Effector CD4-positive, alpha-beta T cell (primary cell): ENCODE measurements around the gene ADAM23.

Experiments used
- DNase-seq: peaks from one replicate; pipeline ENCODE4 v3.0.0-alpha.2; 2020

The ADAM23 gene

DNA sequence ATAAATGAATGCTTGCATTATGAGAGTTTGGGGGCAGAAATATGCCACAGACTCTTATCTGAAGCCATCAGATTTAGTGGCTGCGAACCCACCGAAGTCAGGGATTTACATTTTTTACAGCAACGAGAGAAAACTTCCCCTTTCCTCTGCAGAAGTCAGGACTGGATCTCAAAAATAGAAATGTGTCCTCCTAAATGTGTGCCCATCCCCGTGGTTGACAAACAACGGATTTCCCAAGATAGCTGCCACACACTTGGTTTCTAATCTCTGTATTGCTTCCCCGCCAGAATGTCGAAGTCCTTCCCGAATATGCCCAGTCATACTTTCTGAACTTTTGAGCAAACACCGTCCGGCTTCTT is 879 bp upstream of the ADAM23 start:
- no peak for DNase-seq

DNA sequence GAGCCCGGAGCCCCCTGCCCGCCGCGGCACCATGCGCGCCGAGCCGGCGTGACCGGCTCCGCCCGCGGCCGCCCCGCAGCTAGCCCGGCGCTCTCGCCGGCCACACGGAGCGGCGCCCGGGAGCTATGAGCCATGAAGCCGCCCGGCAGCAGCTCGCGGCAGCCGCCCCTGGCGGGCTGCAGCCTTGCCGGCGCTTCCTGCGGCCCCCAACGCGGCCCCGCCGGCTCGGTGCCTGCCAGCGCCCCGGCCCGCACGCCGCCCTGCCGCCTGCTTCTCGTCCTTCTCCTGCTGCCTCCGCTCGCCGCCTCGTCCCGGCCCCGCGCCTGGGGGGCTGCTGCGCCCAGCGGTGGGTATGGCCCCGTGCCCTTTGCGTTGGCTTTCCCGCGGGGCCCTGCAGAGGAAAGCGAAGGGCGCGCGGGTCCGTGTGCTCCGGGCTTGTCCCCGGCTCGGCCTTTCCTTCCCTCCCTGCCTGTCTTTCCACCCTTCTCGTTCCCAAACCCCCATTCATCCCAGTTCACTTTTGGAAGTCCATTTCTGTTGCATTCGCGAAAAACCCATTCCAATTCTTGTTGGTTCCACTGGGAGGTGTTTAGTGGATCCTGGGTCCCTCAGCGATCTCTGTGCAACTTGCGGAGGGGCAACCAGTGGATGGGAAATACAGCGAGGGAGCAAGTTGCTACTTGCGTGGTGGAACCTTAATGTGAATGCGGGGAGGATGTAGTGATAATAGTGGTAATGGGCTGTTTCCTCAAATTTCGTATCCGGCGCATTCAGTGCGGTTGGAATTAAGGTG is 599 bp downstream of the ADAM23 start:
- no peak for DNase-seq

DNA sequence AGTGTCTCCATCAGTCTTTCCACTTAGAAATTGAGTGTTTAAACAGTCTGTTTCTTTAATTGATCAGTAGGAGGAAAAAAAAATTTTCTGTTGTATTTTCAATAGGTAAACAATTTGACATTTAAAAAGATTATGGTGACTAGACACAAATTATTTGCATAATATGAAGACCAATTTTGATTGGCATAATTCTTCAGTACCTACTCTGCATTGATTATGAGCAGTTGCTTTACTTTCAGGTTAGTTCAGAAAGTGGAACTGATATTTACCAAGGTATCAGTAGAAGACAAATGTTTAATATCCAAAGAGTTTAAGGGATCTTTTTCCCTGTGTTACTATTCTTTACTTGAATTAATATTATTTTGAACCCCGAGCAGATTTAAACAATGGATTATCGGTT is 2.6 kb downstream of the ADAM23 start:
- DNase-seq, result no peak

DNA sequence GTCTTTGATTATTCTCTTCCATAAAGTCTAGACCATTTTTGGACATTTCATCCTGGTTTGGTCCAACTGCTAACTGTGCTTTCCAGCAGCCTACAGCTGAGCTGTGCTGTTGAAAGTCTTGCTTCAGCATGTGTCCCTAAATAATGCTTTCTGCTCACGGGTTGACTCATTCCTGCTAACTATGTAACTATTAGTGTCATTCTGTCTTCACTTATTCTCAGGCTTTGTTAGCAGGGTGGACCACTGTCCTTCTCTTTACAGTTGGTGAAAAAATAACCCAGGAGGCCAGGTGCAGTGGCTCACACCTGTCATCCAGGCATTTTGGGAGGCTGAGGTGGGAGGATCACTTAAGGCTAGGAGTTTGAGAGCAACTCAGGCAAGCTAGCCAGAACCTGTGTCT is 8.9 kb downstream of the ADAM23 start:
- DNase-seq, result no peak

DNA sequence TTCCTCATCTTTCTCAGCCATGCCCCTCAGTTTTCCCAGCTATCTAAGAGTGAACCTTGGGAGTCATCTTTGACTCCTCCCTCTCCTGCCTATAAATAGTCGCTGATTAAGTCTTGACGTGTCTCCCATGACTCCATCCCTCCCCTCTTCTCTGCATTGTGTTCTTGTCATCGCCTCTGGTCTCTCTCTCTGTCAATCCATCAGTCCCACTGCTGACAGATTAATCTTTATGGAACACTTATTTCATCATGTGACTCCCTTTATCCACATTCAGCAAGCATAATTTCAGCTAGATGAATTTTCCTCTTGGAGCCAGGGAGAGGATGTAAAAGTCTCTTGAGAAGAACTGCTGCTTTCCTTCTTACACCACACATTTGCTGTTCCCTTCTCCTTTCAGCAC is 9.4 kb downstream of the ADAM23 start:
- DNase-seq, result no peak

DNA sequence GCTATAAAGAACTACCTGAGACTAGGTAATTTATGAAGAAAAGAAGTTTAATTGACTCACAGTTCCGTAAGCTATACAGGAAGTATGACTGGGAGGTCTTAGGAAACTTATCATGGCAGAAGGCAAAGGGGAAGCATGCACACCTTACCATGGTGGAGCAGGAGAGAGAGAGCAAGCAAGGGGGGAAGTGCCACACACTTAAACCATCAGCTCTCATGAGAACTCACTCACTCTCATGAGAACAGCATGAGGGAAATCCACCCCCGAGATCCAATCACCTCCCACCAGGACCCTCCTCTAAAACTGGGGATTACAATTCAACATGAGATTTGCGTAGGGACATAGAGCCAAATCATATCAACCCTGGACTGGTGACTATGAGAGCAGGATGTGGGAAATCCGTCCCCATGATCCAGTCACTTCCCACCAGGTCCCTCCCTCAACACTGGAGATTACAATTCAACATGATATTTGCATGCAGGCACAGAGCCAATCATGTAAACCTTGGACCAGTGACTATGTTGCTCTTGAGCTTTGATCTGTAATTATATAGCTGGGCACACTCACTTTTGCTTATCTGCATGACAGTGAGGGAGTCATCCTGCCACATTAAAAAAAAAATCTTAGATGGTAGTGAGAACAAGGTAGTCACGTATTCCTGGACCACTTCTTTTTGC is 12.9 kb downstream of the ADAM23 start:
- DNase-seq, result no peak

DNA sequence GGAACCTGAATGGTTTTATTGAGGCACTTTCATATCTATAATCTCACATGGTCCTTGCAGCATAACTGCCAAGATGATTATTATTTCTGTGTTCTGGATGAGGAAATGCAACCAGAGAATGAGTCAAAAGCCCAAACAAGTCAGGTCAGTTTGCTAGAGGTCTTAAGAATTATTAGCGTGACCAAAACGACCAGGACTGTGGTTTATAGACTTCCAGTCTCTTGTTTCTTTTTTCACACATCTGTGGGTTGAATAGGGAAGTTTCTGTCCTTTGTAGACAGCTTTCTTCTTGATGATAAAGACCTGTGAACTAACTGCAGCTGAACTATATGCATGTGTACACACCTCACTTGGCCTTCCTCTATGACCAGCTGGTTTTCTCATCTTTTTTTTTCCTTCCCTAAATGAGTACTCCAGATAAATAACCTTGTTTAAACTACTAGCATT is 13.9 kb downstream of the ADAM23 start:
- no peak for DNase-seq

GRCh38 chr2:206462240-206462854 is 19.0 kb downstream of the ADAM23 start:
- no peak for DNase-seq

DNA sequence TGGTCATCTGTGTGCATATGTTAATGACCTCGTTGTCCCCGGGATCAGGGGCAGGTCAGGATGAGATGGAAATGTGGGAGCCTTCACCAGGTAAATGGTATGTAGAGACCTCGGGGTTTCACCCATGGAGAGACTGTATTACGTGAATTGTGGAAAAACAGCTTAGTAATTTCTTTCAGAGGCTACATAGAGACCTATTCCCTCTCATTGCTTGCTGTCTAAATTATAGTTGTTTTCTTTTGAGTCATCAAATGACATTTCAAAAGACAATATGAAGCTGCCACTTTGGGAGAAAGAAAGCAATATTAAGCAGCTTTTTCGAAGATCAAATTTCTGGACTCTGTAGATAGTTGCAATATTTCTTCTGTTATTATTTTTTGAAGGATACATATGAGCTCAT is 20.4 kb downstream of the ADAM23 start:
- no peak for DNase-seq

- no peak for DNase-seq
Measured at GRCh38 chr2:206464597-206464996, 21.3 kb downstream of the ADAM23 start.

DNA sequence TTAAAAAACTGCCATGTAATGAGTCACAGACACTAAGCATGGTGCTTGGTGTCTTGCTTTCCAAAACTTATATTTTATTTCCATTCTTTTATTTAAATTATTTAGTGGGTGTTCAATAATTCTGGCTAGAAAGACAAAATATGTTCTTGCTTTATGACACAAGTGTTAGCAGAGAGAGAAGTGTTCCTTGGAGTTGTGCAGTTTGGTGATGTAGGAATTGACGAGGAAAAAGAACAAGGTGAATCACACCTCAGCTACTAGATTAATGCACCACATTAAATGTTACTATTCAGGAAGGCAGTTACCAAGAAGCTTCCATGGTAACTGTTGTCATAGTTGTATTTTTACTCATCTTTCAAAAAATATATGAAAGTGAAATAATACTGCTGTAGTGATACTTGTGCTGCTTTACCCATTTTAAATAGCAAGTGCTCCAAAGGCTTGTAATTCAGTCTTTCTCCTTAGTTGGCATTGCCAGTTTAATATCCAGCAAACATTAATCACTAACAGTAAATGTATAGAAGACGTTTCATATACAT is 28.3 kb downstream of the ADAM23 start:
- no peak for DNase-seq

- no peak for DNase-seq
Measured at GRCh38 chr2:206472094-206472493, 28.8 kb downstream of the ADAM23 start.

- no peak for DNase-seq
Measured at GRCh38 chr2:206474099-206474498, 30.8 kb downstream of the ADAM23 start.

DNA sequence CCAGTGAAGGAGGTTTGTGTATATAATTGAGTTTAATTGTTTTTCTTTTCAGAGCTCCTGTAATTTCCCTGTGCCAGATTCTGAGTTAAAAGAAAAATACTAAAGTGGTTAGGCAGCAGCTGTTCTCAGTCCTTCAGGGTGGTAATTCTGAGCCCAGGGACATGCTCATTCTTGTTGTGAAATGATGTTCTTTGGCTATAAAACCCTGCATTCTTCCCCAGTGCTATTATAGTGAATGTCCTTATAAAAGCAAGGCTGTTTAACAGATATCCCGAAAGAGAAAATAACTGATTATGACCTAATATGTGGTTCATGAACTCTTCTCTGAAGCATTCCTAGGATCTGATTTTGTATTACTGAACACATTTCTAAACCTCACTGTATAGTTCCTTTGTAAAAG is 34.0 kb downstream of the ADAM23 start:
- no peak for DNase-seq

GRCh38 chr2:206478340-206478739 is 35.0 kb downstream of the ADAM23 start:
- no peak for DNase-seq

- no peak for DNase-seq
Measured at GRCh38 chr2:206480161-206480560, 36.8 kb downstream of the ADAM23 start.

DNA sequence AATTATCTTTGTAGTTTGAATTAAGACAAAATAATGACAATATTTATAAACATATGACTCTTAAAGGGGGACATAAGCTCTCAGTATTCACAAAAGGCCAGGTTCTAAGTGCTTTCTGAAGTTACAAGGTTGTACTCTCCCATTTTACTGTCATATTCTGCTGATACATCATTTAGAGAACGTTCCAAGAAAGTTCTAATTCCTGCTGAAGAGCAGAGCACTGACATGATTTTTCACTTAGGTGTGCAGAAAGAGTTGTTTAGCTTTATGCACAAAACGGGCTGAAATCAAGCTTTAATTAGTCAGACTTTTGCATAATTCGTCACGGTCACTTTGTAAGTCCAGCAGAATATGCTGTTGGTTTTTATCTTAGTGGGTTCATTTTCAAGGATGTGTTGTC is 37.3 kb downstream of the ADAM23 start:
- DNase-seq, result no peak

DNA sequence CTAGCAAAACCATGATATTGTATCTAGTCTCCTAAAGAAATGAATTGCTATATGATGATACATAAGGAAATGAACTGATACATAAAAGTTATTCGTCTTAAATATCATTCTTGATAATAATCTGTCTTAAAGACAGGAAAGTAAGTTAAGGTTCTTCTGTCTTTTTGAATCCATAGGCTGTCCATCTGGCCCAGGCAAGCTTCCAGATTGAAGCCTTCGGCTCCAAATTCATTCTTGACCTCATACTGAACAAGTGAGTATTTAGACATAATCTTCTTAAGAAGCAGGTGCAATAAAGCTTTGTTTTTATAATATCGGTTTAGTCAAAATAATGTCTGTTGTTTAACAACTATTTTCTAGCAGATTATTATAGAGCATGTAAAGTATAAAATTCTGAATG is 37.7 kb downstream of the ADAM23 start:
- no peak for DNase-seq

DNA sequence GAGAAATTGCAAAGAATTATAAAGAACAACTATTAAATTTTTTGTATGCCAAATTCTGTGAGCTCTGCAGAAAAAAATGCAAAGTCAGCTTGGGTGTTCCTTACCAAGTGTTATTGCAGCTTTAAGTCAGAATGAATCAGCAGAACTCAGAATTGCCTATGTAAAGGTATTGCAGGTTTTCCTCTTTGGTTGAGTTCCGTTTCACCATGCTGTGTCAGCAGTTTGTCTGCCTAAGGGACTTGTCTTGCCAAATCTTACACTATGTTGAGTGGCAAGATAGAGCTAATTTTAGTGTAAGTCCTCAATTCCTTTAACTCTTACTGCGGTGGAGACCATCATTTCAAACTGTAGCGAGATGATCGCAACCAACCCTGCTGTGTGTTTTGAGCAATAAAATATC is 38.8 kb downstream of the ADAM23 start:
- no peak for DNase-seq

DNA sequence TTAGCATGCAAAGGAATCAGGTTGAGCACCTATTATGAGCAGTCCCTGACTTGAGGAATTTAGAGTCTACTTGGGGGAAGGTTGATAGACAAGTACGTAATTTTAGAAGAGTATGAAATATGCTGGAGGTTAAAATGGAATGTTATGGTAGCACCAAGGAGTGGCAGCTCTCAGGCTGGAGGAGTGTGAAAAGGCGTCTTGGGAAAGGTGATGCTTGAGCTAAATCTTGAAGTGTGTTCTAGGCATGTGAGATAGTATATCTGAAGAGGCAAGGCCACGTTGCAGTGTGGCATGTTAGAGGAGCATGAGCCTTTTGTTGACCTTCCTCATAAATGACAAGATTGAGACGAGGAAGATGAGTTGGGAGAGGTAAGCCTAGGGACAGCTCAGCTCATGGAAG is 39.3 kb downstream of the ADAM23 start:
- no peak for DNase-seq

DNA sequence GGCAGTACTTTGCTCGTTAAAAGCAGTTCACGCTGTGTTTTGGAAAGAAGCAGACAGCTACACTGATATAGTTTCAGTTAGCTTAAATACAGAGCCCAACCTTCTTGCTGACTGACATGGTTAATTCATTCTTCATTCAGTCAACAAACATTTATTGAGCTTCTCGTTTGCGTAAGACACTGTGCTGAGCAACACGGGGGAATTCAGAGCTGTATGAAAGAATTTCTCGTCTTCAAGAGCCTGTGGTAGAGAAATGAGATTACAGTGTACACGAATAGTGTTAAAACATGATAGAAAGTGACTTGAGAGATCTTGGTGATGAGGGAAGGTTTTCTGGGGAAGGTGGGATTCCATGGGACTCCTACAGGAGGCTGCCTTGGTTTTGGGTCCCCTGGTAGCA is 44.7 kb downstream of the ADAM23 start:
- no peak for DNase-seq

GRCh38 chr2:206488623-206489022 is 45.3 kb downstream of the ADAM23 start:
- DNase-seq, result no peak

DNA sequence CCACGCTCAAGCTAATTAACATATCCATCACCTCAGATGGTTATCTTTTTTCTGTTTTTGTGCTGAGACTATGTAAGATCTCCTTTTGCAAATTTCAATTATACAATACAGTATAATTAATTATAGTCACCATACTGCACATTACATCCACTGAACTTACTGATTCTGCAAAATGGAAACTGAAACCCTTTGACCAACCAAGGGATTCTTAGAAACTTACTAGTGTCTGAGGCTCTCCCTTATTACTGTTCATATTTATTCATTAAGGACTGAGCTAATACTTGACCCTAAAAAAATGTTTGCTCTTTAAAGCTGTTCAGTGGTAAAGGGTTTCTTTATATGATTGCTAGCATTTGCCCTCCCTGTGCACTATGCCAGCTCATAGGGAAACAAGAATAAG is 50.7 kb downstream of the ADAM23 start:
- DNase-seq, result no peak

GRCh38 chr2:206502729-206503128 is 59.4 kb downstream of the ADAM23 start:
- no peak for DNase-seq
